HG03139 (cell line): ENCODE data around the gene GAN.
"Not testable (repeated sequence)": the region's sequence is repeated elsewhere in the genome, so short reads cannot be mapped to it uniquely, and the experiment has no call there.

Experiments
- ATAC-seq: cut with Tn5 transposase; IDR thresholded peaks from one replicate; pipeline ENCODE4 v1.9.1; 2021; ENCODE audit not compliant: unreplicated experiment

GAN gene

GRCh38 chr16:81307770-81308169 lies 7.0 kb upstream of the GAN start:
- ATAC-seq = no peak

GRCh38 chr16:81310045-81310644 lies 4.6 kb upstream of the GAN start:
- ATAC-seq = no peak

GRCh38 chr16:81311762-81312161 lies 3.0 kb upstream of the GAN start:
- ATAC-seq = no peak

DNA sequence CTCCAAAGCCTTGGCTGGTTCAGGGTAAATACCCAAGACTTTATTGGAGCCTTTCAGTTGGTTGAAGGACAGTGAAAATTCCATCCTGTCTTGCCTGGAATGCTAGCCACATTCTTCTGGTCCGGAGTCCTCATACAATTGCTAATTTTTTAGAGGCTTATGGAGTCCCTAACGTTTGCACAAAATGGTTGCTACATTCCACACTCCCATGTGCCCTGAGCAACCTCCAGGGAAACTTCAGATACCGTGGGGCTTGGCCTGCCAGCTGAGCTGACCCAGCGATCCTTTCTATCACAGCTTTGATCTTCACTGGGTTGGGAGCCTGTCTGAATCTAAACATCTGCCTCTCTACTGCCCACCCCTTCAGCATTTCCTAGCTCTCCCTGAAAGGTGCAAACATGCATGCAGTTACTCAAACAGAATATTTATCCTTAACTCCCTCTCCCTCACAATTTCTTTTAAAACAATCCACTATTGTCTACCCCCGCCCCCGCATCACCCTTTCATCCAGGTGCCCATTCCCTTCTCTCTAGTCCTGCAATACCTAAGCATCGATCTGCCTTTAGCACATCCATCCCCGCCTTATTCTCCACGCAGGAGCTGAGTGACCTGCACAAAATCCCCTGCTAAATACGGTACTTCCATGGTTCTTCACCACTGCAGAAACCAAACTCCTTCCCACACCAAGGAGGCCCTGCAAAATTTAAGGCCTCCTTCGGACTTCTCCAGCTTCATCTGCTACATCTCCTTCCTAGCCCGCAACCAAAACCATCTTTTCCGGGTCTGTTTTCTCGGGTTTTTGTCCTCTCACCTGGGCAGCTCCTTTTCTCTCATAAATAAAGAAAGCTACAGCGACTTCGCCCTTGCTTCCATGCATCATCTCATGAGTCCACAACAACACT lies 810 bp upstream of the GAN start:
- no peak for ATAC-seq

DNA sequence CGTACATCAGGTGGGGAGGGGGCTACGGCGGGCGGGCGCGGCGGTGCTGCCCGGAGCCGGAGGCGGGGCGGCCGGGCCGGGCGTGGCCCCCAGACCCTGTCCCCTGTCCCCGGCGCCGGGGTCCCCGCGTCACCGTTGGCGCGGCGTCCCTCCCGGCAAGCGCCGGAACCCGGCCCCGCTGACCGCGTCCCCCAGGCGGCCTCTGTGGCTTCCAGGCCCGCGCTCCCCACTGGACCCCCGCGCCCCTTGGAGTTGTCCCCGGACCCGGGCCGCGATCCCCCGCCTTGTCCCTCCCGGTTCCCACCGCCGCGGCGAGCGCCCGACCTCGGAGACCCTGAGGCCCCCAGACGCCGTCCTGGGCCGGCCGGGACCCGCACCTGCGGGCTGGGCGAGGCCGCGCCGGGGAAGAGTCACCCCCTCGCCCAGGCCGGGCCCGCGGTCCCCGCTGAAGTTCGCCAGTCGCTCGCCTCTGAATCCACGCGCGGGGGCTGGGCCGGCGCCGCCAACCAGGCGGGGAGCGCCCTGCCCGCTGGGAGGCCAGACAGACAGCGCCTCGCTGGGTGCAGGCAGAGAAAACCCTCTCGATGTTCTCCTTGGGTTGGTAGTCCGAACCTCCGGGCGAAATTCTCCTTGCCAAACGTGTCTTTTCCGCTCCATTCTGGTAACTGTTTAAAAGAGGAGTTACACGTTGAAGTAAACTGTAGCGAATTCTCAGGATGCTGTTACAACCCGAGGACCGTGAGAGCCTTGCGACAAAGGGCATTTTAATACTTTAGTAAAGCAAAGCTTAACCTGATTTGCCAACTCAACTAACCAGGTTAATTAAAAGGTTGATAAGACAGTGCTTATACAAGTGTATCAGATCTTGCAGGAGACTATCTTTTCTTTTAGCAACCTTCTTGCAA lies 761 bp downstream of the GAN start:
- ATAC-seq = peak; percentile 16

DNA sequence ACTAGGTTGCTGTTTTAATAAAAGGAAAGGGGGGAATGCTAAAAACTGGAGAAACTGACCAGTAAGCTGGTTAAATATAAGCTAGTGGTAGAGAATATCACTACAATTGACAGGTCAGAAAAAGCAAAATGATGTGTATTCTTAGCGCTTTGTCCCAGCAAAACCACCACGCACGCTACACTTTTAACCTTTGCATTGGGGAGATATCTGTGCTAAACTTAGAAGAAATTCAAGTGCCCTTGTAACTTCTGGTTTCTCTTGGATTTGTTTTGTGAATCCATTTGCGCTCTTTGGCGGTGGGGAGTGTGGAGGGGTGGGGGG lies 1.4 kb downstream of the GAN start:
- no peak for ATAC-seq

- ATAC-seq = no peak
Observed at GRCh38 chr16:81318711-81319110, 3.9 kb downstream of the GAN start.

GRCh38 chr16:81319221-81319912 lies 4.6 kb downstream of the GAN start:
- ATAC-seq = no peak

DNA sequence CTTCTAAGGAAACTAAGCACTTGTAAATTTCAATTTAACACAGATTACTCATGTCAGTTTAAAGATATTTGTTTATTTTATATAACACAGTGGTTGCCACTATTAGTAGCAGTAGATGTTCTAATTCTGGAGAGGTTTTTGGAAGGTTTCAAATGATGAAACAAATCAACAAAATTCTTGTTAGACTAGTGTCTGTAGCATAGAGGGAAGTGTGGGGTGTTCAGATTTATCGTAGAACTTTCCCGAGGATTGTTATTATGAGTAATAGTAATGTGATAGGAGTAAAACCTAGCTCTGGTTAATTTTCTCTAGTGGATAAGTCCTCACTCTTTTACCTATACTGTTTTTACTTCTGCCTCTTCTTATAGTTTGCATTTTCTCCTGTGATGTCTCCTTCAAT lies 6.3 kb downstream of the GAN start:
- no peak for ATAC-seq

DNA sequence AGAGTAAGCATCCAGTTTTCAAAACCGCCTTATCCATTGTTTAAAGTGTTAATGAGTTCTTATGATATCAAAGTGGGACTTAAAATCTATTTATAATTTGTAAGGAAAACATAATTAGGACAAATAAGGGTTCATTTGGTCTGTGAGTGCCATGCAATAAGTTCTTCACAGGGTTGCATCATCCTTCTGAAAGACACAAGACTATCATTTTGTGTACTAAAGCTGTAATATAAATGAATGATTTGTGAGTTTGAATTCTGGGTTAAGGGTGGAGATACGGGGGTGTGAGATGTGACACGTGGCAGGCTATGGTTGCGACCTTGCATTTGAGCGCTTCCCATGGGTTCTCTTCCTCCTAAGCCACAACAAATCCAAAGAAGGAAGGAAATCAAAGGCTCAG lies 6.8 kb downstream of the GAN start:
- no peak for ATAC-seq

DNA sequence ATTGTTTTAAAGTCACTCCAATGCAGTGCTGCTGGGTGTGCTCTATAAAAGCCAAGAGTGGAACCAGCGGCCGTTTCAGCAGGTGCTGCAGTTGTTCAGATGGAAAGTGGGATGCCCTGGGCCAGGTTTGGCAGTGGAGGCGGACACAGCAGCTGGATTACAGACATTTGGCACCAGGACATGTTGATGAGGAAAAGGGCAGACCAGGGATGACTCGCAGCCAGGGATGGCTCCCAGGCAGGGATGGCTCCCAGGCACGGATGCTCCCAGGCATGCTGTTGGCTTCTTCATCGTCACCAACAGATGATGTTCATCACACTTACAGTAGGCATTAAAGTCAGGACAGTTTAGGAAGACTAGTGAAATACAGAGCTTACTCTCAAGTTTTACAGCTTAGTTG lies 10.0 kb downstream of the GAN start:
- ATAC-seq = no peak

GRCh38 chr16:81327011-81327410 lies 12.2 kb downstream of the GAN start:
- ATAC-seq = no peak

GRCh38 chr16:81327447-81328196 lies 12.9 kb downstream of the GAN start:
- ATAC-seq = no peak

DNA sequence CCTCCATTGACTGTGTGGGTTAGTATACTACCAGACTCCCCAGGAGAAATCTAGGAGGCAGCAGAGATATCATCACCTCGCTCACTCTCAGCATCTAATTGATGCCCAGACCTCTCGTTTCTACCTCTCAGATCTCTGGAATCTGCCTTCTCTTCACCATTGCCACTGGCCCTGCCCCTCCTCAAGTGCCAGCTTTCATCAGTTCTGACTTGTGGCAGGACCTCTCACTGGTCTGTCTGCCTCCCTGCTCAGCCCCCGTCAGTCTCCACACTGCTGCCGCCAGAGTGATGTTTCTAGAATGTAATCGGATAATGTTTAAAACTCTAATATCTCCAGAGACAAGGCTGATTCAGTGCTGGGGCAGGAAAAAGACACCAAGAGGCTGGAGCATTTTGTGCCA lies 15.2 kb downstream of the GAN start:
- no peak for ATAC-seq

GRCh38 chr16:81333356-81333755 lies 18.6 kb downstream of the GAN start:
- no peak for ATAC-seq

- ATAC-seq = no peak
Observed at GRCh38 chr16:81335669-81336068, 20.9 kb downstream of the GAN start.

DNA sequence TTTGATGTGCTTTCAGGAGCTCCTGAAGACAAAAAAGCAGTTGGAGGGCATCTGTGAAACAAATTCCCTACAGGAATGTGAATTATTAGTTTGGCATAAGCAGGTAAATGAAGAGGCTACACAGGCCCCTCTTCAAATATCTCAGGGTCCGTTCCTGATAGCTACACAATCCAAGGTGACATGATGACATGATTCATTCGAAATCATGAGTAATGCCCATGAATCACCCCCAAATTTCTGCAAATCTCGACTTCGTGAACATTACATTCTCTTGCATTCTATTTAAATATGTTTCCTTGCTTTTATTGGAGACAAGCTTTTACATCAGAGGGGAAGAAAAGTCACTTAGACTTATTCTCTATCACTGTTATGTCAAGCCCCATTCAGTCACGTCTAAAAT lies 22.3 kb downstream of the GAN start:
- no peak for ATAC-seq

DNA sequence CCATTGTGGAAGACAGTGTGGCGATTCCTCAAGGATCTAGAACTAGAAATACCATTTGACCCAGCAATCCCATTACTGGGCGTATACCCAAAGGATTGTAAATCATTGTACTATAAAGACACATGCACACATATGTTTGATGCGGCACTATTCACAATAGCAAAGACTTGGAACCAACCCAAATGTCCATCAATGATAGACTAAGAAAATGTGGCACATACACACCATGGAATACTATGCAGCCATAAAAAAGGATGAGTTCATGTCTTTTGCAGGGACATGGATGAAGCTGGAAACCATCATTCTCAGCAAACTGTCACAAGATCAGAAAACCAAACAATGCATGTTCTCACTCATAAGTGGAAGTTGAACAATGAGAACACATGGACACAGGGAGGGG lies 30.4 kb downstream of the GAN start:
- not testable (repeated sequence) for ATAC-seq

- no peak for ATAC-seq
Observed at GRCh38 chr16:81347425-81347824, 32.7 kb downstream of the GAN start.

- no peak for ATAC-seq
Observed at GRCh38 chr16:81349608-81350305, 35.0 kb downstream of the GAN start.
